Heart left ventricle (tissue), 13 donors: ENCODE measurements around the gene SIM2.

Experiments used
- POLR2A ChIP-seq, 2 donors: fragments of 450-650 bp; IDR thresholded peaks; one replicate each; pipeline ENCODE4 v1.6.1; 2017; ENCODE audit warnings: antibody characterized with exemption in 2 of 2, mild to moderate bottlenecking in 2 of 2, moderate library complexity in 2 of 2
- TF ChIP-seq, protein P1 (sequence below), 12 donors: fragments of 200-600 bp; sonication (generic) in 4 of 12; IDR thresholded peaks; one replicate each; pipeline versions ENCODE4 v1.5.0 to v1.8.0; 2018 to 2022; ENCODE audit warnings: antibody characterized with exemption in 12 of 12, mild to moderate bottlenecking in 5 of 12
- donor health status: ischemic (EF 13 %, LVEDD 7.1; RV severe dilation, severe dysfunction).
- donor health status: DM: no; HTN: yes; CAD: no.
- donor health status: DM: no; HTN: no; CAD: no.
- donor health status: ischemic (EF 25% LVEDD 6.9; RV normal size, moderate dysfunction).
- donor health status: ischemic (EF 25% LVEDD 5.7; RV mildly dilated, moderate dysfunction).
- donor health status: ischemic (EF 35%, LVEDD 5.7; RV mildly dilated, moderate dysfunction).
- donor health status: nonischemic (EF 11% LVEDD 7.7; RV severe dilation, severe dysfunction).
- donor health status: DM: yes; HTN: yes; CAD: no.
- donor health status: PGD.
- donor health status: ischemic (EF 29% LVEDD 5.4; RV normal size, mild dysfunction).
- donor health status: nonischemic (EF 23%, LVEDD 6.1; RV moderate dilation, normal function).

GRCh38 chr21:36776981-36777617 lies 78.2 kb downstream of the SIM2 start:
- TF ChIP-seq, protein P1, sequence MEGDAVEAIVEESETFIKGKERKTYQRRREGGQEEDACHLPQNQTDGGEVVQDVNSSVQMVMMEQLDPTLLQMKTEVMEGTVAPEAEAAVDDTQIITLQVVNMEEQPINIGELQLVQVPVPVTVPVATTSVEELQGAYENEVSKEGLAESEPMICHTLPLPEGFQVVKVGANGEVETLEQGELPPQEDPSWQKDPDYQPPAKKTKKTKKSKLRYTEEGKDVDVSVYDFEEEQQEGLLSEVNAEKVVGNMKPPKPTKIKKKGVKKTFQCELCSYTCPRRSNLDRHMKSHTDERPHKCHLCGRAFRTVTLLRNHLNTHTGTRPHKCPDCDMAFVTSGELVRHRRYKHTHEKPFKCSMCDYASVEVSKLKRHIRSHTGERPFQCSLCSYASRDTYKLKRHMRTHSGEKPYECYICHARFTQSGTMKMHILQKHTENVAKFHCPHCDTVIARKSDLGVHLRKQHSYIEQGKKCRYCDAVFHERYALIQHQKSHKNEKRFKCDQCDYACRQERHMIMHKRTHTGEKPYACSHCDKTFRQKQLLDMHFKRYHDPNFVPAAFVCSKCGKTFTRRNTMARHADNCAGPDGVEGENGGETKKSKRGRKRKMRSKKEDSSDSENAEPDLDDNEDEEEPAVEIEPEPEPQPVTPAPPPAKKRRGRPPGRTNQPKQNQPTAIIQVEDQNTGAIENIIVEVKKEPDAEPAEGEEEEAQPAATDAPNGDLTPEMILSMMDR (IDR thresholded peaks at IDR 0.05) = no peak
- no peak for TF ChIP-seq POLR2A (IDR thresholded peaks at IDR 0.05)
